RPMI7951 (cell line): ENCODE data around the gene OLAH. TPM values are rescaled to one million over a fixed set of nuclear protein-coding genes. Genes with fewer than 3 reads are reported as not detected.
A peak's percentile ranks its signal among the peaks of the same experiment; 100 is the strongest.

Experiments used
- DNase-seq: peaks from one replicate; pipeline ENCODE4 v3.0.0-alpha.2; 2012; ENCODE audit warnings: low read depth
- total RNA-seq: library from RNA; depleted of rRNA; stranded (reverse); fragments of >200 nt; shearing (Covaris generic); gene quantifications from 2 replicates; pipeline ENCODE4 v1.2.3, GENCODE V29; 2014

OLAH gene
- total RNA-seq, 1 experiment from 2014 or later, result not detected

DNA sequence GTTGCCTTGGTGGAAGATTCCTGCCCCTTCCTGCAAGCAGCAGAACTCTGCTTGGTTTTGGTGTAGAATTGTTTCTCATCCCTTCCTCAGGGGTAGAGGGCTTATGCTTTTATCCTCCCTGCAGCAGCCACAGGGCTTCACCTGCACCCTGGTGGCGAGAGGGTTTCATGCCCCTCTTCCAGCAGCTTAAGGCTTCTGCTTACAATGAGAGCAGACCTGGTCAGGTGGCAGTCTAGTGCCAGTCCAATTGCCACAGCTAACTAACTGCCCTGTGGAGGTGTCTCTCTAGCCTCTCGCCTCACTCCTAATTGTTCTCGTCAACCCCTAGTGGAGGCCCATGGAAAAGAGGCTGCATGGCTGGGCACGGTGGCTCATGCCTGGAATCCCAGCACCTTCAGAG, 25.5 kb downstream of the OLAH start:
- no peak for DNase-seq

DNA sequence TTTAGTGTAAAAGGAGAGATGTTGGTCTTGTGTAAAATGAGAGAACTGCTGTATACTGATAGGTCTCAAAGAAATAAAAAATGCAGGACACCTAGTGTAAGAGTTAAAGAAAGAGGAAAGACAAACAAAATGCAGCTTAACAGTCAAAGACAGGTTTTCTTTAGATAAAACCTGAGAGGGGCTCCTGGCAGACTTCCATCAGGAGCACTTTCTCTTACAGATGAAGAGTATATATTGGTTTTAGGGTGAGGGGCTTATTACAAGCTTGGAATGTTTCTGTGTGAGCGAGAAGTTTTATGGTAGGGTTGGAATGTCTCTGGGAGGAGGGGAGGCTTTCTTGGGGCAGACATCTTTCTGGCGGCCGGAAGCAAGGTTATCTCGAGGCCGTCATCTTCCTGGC, 28.6 kb downstream of the OLAH start:
- no peak for DNase-seq

DNA sequence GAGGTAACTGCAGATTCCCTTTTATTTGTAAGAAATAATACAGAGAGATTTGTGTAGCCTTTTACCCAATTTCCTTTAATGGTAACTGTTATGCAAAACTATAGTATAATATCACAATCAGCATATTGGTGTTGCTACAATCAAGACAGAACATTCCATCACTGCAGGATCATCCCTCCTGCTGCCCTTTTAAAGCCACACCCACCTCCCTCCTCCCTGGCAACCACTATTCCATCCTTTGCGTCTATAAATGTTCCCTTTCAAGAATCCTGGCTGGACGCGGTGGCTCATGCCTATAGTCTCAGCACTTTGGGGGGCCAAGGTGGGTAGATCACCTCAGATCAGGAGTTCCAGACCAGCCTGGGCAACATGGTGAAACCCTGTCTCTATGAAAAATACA, 31.7 kb downstream of the OLAH start:
- DNase-seq, result no peak

DNA sequence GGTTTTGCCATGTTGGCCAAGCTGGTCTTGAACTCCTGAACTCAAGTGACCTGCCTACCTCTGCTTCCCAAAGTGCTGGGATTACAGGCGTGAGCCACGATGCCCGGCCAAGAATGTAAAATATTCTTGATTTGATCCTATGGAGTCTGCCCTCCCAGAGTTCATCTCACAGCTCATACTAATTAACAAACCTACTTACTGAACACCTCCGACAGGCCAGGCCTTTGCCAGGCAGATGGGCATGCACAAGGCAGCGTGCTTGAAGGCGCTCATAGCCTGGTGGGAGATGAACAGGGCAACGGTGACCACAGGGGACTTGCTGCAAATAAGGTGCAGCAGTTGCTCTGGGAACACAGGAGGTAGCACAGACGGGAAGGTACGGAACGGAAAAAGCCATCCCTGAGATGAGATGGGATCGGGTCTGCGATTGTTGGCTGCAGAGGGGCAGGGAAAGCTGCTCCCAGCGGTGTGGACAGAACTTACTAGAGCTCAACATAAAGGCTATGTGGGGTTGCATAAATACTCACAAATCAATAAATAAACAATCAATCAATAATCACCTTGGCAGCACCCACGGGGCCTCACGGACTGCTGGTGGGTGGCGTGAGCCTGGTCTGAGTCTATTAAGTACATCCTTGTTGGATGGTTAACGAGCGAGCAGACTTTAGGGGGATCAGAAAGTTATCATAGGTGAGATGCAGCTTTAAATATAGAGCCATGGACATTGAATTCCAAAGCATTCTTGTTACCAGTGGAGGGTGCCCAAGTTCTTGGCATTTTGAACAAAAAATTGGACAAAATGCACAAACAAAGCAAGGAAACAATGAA, 40.1 kb downstream of the OLAH start:
- no peak for DNase-seq

DNA sequence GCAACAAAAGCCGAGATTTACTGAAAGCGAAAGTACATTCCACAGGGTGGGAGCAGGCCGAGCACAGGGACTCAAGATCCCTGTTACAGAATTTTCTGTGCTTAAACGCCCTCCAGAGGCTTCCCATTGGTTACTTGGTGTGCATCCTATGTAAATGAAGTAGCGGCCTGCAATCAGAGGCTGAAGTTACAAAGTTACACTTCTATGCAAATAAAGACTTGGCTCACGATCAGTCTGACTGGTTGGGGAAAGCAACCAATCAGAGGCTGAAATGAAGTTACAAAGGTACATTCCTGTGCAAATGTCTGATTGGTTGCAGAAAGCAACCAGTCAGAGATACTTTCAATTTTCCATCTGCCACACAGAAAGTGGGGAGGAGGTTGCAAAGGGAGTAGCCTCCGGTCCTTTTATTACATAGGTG, 40.8 kb downstream of the OLAH start:
- DNase-seq, result peak; percentile 94

DNA sequence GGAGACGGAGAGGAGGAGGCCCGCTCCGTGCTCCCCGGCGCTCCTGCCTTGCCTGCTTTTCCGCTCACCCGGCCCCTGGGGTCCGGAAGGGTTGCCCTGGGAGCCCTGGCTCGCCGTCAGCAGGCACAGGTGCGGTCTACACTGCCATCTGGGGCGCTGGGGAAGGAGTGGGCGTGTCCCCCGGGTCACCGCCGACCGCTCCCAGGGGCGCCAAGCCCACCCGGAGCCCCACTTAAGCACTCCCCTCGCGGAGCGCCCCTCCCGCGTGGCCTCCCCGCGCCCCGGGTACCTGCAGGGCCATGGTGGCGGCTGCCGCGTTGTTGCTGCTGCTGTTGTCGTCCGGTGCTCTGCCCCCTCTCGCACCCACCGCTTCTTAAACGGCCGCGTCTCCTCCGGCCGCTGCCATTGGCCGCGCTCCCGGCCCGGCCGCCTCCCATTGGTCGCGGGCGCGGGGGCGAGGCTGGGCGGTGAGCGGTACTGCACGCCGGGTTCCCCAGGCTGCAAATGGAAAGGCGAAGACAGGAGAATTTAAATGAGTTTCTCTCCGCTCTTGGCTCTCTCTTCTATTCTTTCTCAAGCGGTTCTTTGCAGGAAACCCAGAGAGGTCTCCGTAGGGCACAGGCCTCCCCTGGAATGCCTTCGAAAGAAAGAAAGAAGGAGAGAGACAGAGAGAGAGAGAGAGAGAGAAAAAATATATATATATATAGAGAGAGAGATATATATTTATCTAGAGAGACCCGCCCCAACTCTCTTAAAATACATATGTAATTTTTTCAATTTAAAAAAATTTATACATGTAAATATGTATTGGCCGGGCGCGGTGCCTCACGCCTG, 44.9 kb downstream of the OLAH start, which contains the start of gene ACBD7:
TSS of gene ACBD7 (minus strand) at position 349 of the 834 bp plus-strand sequence. CDS start at position 301, 48 bp downstream.
- peak; percentile 84 for DNase-seq

DNA sequence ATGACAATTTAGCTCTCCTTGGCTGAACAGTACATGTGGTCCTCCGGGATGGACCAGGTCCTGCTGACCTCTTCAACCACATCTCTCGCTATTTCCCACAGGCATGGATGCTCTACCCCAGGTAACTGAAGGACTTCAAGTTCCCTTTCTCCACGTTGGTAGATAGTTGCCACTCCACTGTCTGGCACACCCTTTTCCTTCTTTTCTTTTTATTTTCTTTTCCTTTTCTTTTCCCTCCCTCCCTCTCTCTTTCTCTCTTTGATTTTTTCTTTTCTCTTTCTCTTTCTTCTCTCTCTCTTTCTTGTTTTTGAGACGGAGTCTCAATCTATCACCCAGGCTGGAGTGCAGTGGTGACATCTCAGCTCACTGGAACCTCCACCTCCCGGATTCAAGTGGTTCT, 47.7 kb downstream of the OLAH start:
- DNase-seq, result no peak

DNA sequence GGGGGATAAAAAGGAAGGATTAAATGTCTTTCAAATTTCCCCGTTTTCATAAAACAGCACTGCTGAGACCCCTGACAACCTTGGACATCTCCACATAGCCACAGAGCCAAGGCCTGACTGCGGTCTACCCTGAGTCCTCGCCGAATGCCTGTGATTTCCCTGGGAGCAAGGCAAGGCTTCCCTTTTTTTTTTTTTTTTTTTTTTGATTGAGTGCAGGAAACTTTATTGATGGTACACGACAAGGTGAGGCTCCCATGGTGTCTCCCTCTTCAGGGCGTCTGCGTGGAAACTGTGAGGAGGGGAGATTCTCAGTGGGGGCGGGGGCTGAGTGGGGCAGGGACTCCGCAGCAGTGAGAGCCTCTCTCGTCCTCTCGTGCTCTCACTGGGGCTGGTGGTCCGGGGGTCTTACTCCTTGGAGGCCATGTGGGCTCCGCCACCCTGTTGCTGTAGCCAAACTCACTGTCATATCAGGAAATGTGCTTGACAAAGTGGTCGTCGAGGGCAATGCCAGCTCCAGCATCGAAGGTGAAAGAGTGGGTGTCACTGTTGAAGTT, 49.2 kb downstream of the OLAH start:
- DNase-seq, result no peak

DNA sequence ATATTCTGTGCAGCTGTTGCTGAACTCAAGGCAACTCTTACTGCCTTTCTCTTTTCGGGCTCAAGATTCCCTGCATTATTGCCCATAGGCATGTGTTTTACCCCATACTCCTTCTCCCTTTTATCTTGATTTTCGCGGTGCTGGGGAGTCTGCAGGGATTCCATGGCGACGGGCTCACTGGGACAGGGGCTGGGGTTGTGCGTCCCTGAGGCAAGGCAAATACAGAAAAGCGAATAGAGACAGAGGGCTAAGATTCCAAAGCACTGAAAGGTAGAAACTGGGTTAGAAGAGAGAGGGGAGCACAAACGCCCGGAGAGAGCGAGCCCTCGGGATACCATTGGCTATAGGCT, 52.9 kb downstream of the OLAH start:
- DNase-seq, result no peak

DNA sequence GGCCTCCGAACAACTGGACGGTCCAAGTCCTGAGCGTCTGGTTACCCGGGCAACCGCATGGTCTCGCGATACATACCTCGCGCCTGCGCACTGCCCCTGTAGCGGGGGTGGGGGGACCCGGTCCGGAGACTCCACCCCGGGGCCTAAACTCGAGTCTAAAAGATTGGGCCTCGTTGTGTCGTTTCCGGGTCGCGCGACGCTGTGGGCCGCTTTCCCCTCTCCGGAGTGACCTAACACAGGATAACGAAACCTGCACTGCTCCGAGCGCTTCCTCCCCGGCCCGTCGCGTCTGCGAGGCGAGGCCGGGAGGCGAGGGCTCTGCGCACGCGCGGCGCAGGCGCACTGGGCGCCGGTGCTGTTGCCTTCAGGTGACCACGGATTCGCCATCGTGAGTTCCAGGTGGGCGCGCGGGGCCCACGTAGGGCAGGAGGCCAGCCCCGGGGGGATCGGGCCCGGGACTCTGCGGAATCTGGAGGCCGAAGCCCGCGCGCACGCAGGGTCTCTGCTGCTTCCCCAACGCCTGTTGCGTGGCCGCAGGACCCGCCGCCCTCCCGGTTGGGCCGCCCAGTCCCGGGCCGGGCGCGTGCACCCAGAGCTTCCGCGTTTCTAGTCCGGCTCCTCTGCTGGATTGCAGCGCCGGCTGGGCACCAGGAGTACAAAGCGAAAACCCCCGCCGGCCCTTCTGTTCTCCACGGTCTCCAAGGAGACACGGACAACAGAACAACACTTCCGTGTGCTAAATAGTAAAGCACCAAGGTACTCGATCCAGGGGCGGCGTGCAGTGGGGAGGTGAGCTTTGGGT, 53.5 kb downstream of the OLAH start, which contains the start of gene RPP38:
TSS of gene RPP38 (plus strand) at position 345 of the 802 bp plus-strand sequence. CDS start 5,960 bp downstream, outside the sequence.
- DNase-seq, result peak; percentile 94

DNA sequence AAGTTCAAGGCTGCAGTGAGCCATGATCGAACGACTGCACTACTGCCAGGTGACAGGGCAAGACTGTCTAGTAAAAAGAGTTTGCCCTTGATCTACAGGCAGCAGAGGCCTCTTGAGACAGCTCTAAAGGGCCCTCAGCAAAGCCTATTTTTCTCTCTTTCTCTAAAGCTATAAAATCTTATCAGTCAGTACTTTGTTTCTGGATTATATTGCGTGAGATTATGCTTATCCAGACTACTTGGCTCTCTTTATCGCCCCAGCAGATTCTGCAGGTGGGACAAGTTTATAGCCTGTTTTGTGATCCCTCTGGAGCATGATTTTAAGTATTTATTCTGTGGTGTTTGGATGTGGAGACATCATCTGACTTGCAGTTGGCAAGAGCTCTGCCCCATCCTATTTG, 56.1 kb downstream of the OLAH start:
- no peak for DNase-seq

DNA sequence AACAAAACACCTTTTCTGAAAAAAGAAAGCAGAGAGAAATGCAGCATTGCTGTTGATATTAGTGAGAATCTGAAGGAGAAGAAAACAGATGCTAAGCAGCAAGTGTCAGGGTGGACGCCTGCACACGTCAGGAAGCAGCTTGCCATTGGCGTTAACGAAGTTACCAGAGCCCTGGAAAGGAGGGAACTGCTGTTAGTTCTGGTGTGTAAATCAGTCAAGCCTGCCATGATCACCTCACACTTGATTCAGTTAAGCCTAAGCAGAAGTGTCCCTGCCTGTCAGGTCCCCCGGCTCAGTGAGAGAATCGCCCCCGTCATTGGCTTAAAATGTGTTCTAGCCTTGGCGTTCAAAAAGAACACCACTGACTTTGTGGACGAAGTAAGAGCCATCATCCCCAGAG, 59.8 kb downstream of the OLAH start:
- DNase-seq, result no peak

DNA sequence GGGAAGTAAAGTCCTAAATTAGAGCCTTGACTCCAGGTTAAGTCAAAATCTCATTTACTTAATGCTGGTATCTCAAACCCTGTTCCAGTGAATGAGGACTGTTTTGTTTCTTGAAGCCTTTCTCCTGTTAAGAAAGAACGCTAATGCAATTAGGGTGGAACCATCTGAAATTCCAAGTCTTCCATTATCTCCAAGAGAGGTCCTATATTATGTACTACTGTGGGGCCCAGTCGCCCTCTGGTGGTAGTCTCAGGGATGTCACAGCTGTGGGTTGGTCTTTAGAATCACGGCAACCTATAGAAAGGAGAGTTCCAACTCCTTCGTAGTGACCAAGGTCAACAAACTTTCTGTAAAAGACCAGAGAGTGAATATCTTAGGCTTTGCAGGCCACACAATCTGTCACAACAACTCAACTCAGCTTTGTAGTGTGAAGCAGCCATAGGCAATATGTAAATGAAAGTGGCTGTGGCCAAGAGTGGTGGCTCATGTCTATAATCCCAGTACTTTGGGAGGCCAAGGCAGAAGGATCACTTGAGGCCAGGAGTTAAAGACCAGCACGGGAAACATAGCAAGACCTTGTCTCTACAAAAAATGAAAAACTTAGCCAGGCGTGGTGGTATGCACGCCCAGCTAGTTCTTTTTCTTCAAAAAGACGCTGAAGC, 62.7 kb downstream of the OLAH start:
- DNase-seq, result peak; percentile 71

DNA sequence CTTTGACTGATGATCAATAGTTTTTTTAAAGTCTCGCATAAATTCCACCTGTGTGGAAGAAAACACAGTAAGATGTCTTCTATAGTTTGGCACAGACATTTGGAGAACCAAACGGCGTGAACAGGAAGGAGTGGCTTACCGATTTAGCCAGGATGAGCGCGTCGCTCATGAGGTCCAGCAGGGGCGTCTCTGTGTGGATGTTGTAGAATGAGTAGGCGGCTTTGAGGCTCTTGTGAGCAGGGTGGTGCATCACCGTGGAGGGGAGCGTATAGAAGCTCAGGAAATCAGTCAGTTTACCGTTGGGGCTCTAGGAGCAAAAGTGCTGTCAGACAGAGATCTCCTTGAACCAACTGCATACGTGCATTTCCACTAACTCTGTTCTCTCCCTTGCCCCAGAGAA, 68.9 kb downstream of the OLAH start:
- no peak for DNase-seq

DNA sequence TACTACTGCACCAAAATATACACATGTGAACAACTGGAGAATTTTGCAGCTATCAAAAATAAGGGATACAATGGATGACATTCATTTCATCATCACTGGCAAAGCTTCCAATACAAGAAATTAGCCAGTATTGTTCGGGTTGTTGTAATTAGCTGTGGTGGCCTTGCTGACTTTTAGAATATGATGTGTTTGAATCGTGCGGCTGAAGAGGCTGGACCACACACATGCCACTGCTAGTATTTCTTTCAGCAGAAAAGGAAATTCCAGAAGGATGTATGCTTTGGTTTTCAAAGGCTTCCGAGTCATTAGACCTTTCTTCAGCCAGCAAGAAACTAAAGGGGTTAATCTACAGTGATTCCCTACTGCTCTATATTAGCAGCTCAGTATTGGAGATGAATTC, 70.0 kb downstream of the OLAH start:
- no peak for DNase-seq

DNA sequence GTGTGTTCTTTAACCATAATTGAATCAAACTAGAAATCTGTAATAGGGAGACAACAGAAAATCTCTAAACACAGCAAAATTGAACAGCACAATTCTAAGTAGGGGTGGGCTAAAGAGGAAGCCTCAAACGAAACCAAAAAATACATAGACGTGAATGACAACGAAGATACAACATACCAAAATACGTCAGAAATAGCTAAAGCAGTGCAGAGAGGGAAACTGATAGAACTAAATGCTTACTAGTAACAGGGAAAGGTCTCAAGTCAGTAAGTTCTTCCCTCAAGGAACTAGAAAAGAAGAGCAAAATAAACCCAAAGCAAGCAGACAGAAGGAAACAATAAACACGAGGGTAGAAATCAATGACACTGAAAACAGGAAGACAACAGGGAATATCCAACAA, 72.5 kb downstream of the OLAH start:
- DNase-seq, result no peak

DNA sequence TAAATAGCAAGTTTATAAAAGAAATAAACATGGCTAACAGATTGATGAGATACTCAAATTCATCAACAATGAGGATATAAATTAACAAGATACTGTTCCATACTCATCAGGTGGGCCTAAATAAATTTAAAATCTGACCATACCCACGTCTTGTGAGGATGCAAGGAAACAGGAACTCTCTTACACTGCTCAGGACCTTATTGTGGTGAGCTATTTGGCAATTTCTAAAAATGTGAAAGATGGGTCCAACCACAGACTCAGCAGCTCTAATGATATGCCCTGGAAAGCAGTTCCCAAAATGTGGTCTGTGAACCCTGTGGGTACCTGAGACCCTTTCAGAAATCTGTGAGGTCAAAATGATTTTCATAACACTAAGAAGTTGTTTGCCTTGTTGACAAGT, 74.9 kb downstream of the OLAH start:
- DNase-seq, result no peak

DNA sequence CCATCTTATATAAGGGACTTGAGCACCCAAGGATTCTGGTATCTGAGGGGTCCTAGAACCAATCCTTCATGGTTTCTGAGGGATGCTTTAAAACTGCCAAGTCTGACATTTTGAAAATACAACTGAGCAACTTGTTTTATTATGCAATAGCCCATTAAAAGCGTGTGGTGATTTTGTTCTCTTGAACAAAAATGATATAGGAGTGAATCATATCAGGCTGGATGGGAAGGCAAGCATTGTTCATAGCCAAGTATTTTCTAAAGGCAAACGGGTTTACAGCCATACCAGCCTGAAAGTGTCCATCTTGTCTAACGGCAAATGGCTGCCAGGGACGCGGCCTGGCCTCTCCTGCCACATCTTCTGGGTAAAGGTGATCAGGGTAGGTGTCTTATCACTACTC, 76.8 kb downstream of the OLAH start:
- no peak for DNase-seq

DNA sequence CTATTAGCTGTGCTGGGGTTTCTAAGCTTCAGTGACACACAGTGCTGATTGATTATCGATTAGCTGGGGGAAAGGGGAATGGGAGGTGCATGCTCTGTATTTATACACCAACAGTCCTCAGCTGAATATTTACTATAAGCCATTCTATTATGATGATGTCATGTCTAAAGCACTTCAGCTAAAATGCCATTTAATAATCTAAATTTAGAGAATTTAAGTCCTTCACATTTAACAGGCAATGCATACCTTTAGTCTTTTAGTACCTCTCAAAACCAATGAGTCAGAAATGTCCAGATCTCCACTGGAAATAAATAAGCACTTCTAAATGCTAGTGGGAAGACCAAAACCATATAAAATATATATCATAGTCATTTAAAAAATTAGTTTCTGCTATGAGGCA, 78.0 kb downstream of the OLAH start:
- DNase-seq, result no peak

DNA sequence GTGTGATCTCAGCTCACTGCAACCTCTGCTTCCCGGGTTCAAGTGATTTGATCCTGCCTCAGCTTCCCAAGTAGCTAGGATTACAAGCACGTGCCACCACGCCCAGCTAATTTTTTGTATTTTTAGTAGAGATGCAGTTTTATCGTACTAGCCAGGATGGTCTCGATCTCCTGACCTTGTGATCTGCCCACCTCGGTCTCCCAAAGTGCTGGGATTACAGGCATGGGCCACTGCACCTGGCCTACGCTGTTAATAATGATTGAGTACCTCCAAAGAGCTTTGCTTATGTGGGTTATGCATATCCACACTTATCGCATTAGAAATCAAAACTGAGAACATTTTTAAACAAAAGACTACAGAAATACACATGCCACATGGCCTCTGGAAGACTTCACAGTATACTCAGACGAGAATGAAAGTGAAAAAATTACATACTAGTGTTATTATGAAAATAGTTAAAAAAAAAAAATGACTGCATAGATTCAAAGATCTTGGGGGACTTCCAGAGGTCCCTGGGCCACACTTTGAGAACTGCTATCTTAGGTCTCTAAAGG, 78.8 kb downstream of the OLAH start:
- no peak for DNase-seq
